ENCODE results near the gene MYLK4. TPM values are rescaled to one million over a fixed set of nuclear protein-coding genes. Genes with fewer than 3 reads are reported as not detected.

Gene MYLK4
- total RNA-seq, 1 donor from 2014 or later = 0.26 TPM

GRCh38 chr6:2630891-2631571 is 119.7 kb downstream of the MYLK4 start:
- DNase-seq (ENCODE audit: low read depth) (peak; percentile 66), FAIRE-seq (no peak)
- TF ChIP-seq CTCF (IDR thresholded peaks at IDR 0.05; ENCODE audit: insufficient read depth, low read length, severe bottlenecking) = no peak
- no peak overlapping the region for H3K4me3 ChIP-seq (ENCODE audit: low read depth, low read length)
- no peaks in the 10 kb centered on the region for H3K36me3 ChIP-seq (ENCODE audit: control insufficient read depth, insufficient read depth, low read length)
- no peaks in the 10 kb centered on the region for H3K27me3 ChIP-seq (ENCODE audit: control insufficient read depth, insufficient read depth, low read length)

GRCh38 chr6:2630359-2630758 is 120.4 kb downstream of the MYLK4 start:
- no peak for TF ChIP-seq CTCF (IDR thresholded peaks at IDR 0.05; ENCODE audit: insufficient read depth, low read length, severe bottlenecking)
- no peaks in the 10 kb centered on the region for H3K27me3 ChIP-seq (ENCODE audit: control insufficient read depth, insufficient read depth, low read length)
- H3K4me3 ChIP-seq (ENCODE audit: low read depth, low read length) = no peak overlapping the region
- H3K36me3 ChIP-seq (ENCODE audit: control insufficient read depth, insufficient read depth, low read length) = no peaks in the 10 kb centered on the region
- peak; percentile 98 for DNase-seq (ENCODE audit: low read depth)
- FAIRE-seq = peak; percentile 94

GRCh38 chr6:2626401-2626800 is 124.3 kb downstream of the MYLK4 start:
- DNase-seq (ENCODE audit: low read depth) (no peak), FAIRE-seq (no peak)
- Histone ChIP-seq H3K27me3 (ENCODE audit: control insufficient read depth, insufficient read depth, low read length) (no peaks in the 10 kb centered on the region), H3K4me3 (ENCODE audit: low read depth, low read length) (no peak overlapping the region), H3K36me3 (ENCODE audit: control insufficient read depth, insufficient read depth, low read length) (no peaks in the 10 kb centered on the region)
- no peak for TF ChIP-seq CTCF (IDR thresholded peaks at IDR 0.05; ENCODE audit: insufficient read depth, low read length, severe bottlenecking)

GRCh38 chr6:2625581-2625980 is 125.1 kb downstream of the MYLK4 start:
- TF ChIP-seq CTCF (IDR thresholded peaks at IDR 0.05; ENCODE audit: insufficient read depth, low read length, severe bottlenecking) = no peak
- DNase-seq (ENCODE audit: low read depth) = no peak
- Histone ChIP-seq H3K27me3 (ENCODE audit: control insufficient read depth, insufficient read depth, low read length) (no peaks in the 10 kb centered on the region), H3K4me3 (ENCODE audit: low read depth, low read length) (no peak overlapping the region), H3K36me3 (ENCODE audit: control insufficient read depth, insufficient read depth, low read length) (no peaks in the 10 kb centered on the region)
- FAIRE-seq = no peak

GRCh38 chr6:2624177-2624576 is 126.5 kb downstream of the MYLK4 start:
- Histone ChIP-seq H3K36me3 (ENCODE audit: control insufficient read depth, insufficient read depth, low read length) (no peaks in the 10 kb centered on the region), H3K4me3 (ENCODE audit: low read depth, low read length) (no peak overlapping the region), H3K27me3 (ENCODE audit: control insufficient read depth, insufficient read depth, low read length) (no peaks in the 10 kb centered on the region)
- TF ChIP-seq CTCF (IDR thresholded peaks at IDR 0.05; ENCODE audit: insufficient read depth, low read length, severe bottlenecking) = no peak
- DNase-seq (ENCODE audit: low read depth) = no peak
- FAIRE-seq = no peak

GRCh38 chr6:2623295-2623694 is 127.4 kb downstream of the MYLK4 start:
- Histone ChIP-seq H3K4me3 (ENCODE audit: low read depth, low read length) (no peak overlapping the region), H3K27me3 (ENCODE audit: control insufficient read depth, insufficient read depth, low read length) (no peaks in the 10 kb centered on the region), H3K36me3 (ENCODE audit: control insufficient read depth, insufficient read depth, low read length) (no peaks in the 10 kb centered on the region)
- DNase-seq (ENCODE audit: low read depth) (peak; percentile 22), FAIRE-seq (no peak)
- TF ChIP-seq CTCF (IDR thresholded peaks at IDR 0.05; ENCODE audit: insufficient read depth, low read length, severe bottlenecking) = no peak

All from bronchial epithelial cell (primary cell).